GM19372 (cell line): Measurements from ENCODE around the gene TTC23.
"Not testable (repeated sequence)": the region's sequence is repeated elsewhere in the genome, so short reads cannot be mapped to it uniquely, and the experiment has no call there.

ENCODE experiments used
- ATAC-seq: cut with Tn5 transposase; IDR thresholded peaks from one replicate; pipeline ENCODE4 v1.9.1; 2021; ENCODE audit warnings: mild to moderate bottlenecking, low read depth, moderate library complexity; ENCODE audit not compliant: unreplicated experiment

TTC23 gene

DNA sequence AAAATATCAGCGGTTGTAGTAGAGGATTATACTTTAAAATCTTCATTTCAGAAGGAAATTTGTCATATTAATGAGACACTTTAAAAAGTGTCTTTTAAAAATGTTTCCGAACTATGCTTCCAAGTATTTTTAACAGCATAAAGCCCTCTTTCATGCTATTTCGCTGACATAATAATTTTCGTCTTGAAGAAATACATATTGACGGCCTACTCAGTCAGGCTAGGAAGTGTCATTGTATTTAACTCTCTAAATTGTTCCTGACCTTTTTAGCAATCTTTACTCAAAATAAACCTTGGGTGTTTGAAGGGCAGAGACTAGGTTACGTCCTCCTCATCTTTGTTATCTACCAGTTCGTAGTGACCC, 1.1 kb upstream of the TTC23 start:
- no peak for ATAC-seq

DNA sequence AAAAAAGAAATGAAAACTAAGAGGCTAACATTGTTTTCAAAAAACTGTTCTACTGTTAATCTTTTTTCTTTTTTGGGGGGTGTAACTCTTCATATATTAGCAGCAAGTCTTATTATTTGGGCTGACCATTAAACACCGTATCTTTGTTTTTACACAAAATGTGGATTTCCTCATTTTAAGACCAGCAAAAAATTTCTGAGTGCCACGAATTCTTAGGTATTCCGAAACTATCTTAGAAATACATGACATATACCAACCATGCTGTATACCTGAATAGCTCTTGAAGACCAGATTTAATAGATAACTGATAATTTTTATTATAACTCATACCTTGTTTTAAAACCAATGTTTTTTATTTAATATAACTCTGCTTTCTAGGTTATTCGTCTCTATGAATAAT, 620 bp upstream of the TTC23 start:
- no peak for ATAC-seq

DNA sequence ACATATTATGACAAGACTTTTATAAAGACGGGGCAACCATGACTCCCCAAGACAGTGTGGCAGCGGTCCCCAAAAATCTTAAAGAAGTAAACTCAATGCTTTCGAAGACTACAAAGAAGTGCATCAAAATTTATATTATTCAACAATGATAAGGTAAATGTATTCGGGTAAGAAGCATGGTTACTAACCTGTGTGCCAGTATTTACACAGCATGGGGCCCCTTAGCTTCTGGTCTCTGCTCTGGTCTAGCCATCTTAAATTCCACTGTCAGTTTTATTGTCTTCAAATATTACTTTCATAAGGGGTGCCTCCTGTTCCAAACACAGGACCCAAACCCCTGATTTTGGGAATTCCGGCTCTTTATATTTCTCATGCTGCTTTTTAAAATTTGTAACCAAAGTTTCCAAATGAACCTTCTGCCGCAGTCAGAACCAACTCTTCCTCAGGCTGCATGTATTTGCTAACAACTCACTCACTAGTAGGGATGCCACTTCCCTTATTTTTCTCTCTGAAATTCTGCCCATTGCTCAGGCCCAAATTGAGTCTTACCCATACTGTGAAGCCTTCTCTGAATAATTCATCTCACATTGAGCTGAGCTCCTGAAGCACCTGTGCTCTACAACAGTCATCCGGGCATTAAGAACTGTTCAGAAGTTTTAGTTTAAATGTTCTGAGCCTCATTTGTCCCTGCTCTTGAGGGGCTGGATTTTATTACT, 1.2 kb downstream of the TTC23 start:
- no peak for ATAC-seq

DNA sequence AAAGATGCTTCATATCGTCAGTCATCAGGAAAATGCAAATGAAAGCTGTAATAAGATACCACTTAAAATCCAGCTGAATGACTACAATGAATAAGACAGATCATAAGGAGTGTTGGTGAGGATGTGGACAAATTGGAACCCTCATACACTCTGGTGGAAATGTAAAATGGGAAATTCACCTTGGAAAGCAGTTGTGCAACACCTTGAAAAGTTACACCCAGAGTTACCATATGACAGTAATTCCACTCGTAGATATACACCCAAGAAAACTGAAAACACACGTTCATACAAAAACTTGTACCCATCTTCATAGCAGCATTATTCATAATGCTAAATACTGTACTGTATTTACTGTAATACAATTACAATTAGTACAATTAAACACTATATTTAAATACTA, 2.3 kb downstream of the TTC23 start:
- no peak for ATAC-seq

DNA sequence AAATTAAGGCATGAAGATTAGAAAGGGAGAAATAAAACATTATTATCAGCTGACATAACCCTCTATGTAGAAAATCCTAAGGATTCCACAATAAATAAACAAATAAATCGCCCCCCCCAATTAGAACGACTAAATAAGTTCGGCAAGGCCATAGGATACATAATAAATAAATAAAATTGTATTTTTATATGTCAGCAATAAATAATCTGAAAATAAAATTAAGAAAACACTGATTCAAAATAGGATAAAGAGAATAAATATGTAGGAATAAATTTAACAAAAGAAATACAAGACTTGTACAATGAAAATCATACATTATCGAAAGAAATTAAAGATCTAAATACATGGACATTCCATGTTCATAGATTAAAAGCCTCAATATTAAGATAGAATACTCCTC, 5.1 kb downstream of the TTC23 start:
- ATAC-seq: no peak

DNA sequence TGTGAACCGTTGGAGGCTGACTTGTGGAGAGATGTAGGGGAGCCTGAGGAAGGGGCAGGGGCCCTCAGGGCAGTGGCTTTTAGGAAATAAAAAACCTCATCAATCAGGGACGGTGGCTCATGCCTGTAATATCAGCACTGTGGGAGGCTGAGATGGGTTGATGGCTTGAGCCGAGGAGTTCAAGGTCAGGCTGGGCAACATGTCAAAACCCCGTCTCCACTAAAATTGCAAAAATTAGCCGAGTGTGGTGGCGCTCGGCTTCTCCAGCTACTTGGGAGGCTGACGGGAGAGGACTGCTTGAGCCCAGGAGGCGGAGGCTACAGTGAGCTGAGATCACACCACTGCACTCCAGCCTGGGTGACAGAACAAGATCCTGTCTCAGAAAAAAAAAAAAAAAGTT, 7.6 kb downstream of the TTC23 start:
- no peak for ATAC-seq

DNA sequence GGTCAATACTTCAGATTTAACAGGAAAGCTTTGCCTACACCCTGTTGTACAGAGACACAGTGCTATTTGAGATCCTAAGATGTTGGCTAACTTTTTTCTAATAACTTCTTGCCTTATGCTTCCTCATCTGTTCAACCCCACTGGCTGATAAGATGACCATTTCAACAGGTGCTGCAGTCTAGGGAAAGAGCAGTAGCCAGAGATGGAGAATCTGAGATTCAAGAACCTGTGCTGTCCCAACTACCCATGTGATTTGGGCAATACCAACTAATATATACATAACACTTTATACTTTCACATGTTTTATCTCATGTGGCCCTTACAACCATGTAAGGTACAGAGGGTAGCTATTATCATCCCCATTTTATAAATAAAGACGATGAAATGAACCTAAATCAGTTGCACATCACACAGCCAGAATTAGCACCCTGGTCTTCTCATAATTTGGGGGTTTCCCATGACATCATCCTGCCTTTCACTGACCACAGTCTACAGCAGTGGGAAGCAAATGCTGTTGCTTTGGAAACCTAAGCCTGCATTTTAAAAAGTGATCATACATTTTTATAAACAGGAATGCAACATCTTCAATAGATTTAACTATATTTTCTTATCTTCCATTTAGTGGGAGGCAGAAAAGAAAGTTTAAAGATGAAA, 9.7 kb downstream of the TTC23 start:
- peak; percentile 89 for ATAC-seq

DNA sequence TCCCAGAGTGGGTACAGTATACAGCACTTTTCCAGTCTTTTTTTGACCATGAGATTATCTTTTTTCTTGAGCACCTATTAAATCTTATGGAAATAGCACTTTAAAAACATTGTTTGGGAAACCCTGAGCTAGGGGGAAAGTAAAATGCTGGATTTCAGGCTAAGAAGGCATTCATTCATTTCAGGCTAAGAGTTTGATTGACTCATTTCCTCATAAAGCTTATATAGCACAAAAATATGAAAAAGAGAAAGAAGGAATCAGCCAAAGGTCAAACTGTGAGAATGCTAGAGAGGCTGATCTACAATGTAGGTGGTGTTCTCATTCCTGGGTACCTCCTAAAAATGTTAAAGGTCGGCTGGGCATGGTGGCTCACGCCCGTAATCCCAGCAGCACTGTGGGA, 10.5 kb downstream of the TTC23 start:
- ATAC-seq: no peak

DNA sequence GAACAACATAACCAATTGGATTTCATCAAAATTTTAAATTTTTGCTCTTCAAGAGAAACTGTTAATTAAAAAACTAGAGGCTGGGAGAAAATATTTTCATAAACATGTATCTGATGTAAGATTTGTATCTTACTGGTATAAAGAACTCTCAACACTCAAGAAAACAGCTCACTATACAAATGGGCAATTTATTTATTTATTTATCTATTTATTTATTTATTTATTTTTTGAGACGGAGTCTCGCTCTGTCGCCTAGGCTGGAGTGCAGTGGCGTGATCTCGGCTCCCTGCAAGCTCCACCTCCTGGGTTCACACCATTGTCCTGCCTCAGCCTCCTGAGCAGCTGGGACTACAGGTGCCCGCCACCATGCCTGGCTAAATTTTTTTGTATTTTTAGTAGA, 15.2 kb downstream of the TTC23 start:
- ATAC-seq: not testable (repeated sequence)

DNA sequence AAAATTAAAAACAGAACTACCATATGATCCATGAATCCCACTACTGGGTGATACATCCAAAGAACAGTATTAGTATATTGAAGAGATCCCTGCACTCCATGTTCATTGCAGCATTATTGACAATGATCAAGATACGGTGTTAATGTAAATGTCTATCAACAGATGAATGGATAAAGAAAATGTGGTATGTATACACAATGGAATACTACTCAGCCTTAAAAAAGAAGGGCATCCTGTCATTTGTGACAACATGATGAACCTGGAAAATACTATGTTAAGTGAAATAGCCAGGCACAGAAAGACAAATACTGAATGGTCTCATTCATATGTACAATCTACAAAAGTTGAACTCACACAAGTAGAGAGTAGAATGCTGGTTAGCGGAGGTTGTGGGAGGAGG, 16.6 kb downstream of the TTC23 start:
- ATAC-seq: no peak

DNA sequence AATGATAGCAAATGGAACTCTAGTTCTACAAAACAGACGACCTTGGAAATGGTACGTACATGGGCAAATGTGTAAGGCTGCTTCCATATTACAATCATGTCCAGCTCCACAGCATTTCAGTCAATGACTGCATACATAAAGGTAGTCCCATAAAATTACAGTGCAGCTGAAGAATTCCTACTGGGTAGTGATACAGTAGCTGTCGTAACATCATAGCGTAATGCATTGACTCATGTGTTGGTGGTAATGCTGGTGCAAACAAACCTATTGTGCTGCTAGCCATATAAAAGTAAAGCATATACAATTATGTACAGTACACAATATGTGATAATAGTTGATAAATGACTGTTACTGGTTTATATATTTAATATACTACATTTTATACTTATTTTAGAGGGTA, 18.5 kb downstream of the TTC23 start:
- no peak for ATAC-seq

DNA sequence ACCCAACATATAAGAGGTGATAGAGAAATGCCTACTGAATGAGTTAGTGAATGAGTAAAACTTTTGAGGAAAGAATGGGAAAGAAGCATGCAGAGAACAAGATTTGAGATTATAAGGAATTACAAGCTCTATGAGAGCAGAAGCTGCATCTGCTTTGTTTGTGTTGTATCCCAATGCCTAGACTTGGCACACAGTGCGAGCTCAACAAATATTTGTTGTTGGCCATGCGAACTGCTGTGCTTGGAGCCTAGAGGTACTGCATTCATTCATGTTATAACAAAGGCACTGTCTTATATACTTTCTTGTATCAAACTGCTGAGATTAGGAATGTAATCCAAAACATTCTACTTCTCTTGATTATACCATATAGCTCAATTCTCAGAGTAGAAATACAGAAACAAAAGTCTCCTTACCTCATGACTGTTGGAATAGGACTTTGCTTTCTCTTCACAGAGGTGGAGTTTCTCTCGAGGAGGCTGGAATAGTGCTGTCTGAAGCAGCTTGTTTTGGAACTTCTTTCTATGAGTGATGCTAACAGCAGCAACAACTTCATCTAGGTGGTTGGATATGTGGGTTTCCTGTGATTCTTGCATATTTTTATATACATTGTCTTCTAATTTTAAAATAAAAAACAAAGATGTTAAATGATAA, 21.1 kb downstream of the TTC23 start:
- no peak for ATAC-seq

DNA sequence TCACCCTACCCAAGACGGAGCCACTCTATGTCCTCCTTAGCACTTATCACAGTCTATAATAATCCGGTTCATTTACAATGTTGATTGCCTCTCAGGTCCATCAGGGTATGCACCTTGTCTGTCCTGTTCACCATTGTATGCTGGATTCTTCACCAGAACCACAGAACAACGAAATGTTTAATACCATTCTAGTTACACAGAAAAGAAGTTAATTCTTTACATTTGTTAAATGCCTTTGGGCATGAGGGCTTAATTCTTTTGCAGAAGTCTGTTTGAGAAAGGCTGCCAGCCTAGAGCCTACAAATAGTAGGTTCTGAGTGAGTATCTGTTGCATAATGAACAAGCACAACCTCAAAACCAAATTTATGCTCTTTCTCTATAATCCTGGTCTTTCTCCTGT, 22.6 kb downstream of the TTC23 start:
- ATAC-seq: no peak

DNA sequence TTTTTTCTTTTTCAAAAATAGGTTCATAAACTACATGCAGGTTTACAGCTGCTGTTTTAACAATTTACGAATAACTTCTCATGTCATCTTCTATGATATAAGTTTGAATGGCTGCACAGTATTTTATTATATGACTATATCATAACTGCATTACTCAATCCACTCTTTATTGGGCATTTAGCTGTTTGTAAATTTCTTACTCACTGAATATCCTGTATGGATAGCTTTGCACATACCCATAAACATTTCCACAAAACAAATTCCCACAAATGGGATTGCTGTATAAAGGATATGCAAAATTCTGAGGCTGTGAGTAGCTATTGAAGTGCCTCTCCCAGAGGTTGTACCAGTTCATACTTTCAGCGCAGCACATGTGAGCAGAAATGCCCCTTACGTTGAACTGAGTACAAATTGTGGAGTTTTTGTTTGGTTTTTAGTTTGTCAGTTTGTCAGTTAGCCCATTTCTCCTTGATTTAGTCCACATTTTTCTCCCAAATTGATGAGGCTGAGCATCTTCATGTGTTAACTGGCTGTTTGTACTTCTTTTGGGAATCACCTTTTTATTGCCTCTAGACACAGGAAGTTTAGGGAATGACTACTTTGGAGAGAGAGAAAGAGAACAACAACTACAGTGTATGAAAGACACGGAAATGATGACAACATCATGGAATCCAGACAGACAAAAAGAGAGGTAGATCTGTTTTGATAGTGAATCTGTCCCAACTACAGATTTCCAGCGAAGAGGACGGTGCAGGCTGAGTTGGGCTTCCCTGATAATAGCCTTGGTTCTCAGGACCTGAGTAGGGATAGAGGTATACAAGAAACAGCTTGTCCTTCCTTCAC, 24.8 kb downstream of the TTC23 start:
- no peak for ATAC-seq

DNA sequence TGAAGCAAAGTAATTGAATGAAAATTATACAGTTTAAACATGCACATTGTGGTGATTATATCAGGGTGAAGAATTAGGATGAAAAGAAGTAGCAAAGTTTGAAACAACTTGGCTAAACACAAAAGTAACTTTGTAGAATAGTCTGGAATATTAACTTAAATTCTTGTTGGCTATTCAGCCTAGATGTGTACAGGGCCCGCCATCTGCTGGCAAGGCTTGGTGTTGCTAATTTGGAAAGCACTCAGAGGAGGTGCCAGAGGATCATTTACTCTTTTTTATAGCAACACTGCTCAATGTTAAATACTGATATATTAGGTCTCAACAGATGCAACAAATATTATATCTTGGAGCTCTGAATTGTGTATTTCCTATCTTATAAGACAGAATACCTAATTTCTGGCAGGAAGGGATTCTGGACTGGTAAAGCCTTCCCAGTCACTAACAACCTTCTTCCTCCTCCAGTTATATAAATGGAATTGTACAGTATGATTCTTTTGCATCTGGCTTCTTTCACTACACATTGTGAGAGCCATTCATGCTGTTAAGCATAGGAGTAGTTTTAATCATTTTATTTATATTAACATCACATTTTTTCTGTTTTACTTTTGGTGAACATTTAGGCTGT, 36.1 kb downstream of the TTC23 start:
- peak; percentile 85 for ATAC-seq

DNA sequence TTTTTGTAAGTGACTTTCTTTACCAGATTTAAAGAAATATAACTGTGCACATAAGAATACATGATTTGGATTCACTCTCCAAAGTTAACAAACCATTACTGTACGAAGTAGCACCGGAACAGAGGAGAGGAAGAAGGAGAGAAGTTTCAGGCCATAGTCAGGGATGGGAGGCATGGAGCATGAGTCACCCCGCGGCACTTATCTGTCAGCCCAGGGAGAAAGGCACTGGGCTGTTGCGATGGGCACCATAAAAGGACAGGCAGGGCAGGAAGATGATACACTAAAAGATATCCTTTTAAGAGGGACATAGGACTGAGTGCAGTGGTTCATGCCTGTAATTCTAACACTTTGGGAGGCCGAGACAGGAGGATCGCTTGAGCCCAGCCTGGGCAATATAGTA, 37.0 kb downstream of the TTC23 start:
- no peak for ATAC-seq

DNA sequence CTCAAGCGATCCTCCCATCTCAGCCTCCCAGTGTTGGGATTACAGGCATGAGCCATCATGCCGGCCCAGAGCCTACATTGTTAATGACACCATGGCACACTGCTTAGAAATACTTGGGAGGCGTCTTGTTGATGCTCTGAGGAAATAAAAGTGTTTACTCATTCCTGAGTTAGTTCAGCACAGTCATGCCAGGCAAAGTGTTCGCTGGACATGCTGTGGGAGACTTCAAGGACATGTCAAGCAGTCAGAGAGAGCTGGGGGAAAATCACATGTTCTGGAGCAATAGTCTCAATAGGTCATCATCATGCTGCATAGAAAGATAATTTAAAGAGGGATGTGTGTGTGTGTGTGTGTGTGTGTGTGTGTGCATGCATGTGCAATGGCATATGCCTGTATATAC, 37.5 kb downstream of the TTC23 start:
- ATAC-seq: no peak

DNA sequence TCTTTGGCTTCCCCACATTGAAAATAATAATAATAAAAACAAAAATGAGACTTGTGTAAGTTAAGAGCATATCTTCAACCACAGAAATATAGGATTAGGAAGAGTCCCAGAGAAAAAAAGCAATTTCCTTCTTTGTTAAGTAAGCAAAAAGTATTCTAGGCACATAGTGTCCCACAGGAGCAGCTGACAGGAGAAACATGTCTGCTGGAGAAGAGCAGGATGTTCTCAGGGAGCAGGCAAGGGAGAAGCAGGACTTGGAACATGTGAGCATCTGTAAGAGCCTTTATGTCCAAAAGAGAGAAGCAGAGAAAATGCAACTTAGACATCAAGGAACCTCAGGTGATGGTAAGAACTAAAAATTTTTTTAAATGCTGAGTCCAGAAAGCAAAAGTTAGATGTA, 39.0 kb downstream of the TTC23 start:
- no peak for ATAC-seq

DNA sequence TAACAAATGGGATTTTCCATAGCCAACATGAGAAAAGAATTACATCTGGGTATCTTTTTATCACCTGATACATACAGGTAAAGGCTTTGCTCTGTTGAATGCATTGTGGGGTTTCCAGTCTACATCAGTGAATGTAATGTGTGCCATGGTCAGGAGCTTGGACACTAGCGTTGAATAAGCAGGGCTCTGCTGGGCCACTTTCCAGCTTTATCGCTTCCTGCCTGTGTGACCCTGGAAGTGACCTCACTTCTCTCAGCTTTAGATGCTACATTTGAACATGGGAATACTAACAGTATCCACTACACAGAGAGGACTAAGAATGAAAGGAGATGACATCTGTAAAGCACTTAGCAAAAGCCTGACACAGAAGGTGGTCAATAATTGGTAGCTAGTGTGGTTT, 40.1 kb downstream of the TTC23 start:
- ATAC-seq: no peak

DNA sequence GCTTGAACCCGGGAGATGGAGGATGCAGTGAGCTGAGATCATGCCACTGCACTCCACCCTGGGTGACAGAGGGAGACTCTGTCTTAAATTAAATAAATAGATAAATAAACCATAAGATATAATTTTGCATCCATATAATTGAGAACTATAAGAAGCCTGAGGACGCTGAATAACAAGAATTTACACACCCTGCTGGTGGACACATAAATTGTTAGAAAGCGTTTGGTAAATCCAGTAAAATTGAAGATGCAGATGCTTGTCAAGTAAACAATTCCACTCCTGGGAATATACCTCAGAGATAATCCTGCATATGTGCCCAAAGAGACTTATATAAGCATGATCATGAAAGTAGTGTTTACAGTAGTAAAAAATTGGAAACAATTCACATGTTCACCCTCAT, 41.7 kb downstream of the TTC23 start:
- ATAC-seq: no peak

DNA sequence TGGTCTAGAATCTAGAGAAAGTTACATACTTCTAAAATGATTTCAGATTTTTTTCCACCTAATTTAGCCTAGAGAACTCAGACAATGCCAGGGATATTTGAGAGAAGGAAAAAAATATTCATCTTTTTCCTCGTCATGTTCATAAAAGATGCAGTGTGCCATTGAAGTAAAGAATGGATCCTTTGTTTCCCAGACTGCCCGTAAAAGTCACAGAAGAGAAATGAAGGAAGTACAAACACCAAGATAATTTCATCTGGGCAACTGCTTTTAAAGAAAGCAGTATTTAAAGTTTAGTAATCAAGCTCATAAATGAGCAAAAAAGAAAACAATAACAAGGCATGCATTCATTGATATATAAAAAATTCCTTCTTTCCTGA, 47.2 kb downstream of the TTC23 start:
- ATAC-seq: no peak
